Upper lobe of left lung (tissue), 6 donors: ENCODE measurements around the gene ALDH1A3. TPM values are rescaled to one million over a fixed set of nuclear protein-coding genes. Genes with fewer than 3 reads are reported as not detected.

ENCODE experiments used
- ATAC-seq, 2 donors: fragments of 200-7000 bp; cut with Tn5 transposase; one replicate each; pipeline ENCODE4 v1.9.1; 2022; ENCODE audit warnings: mild to moderate bottlenecking in 2 of 2, moderate library complexity in 2 of 2; ENCODE audit not compliant: low FRiP score in 2 of 2
- DNase-seq, 2 donors: peaks; one replicate each; pipeline ENCODE4 v3.0.0-alpha.2; 2019 to 2020
- H3K27ac ChIP-seq, 4 donors: fragments of 200-600 bp; sonication (generic); one replicate each; pipeline ENCODE4 v1.5.1; 2016 to 2019
- H3K27me3 ChIP-seq, 4 donors: fragments of 200-600 bp; sonication (generic); one replicate each; pipeline ENCODE4 v1.5.1; 2017 to 2019
- H3K36me3 ChIP-seq, 4 donors: fragments of 200-600 bp; sonication (generic); one replicate each; pipeline ENCODE4 v1.5.1; 2016 to 2019
- H3K4me1 ChIP-seq, 4 donors: fragments of 200-600 bp; sonication (generic); one replicate each; pipeline ENCODE4 v1.5.1; 2018 to 2019
- H3K4me3 ChIP-seq, 4 donors: fragments of 200-600 bp; sonication (generic); one replicate each; pipeline ENCODE4 v1.5.1; 2017 to 2019; ENCODE audit warnings: mild to moderate bottlenecking in 2 of 4, moderate library complexity in 1 of 4
- H3K9me3 ChIP-seq, 4 donors: fragments of 200-600 bp; sonication (generic); one replicate each; pipeline ENCODE4 v1.5.1; 2018 to 2019
- CTCF ChIP-seq, 6 experiments: fragments of 450-650 bp in 4 of 6; fragments of 200-600 bp in 2 of 6; sonication (generic) in 2 of 6; IDR thresholded peaks; one replicate each; pipeline ENCODE4 v1.5.1; 2016 to 2019; ENCODE audit warnings: antibody characterized with exemption in 6 of 6
- EP300 ChIP-seq, 4 donors: sonication (generic); formaldehyde crosslinking; IDR thresholded peaks; one replicate each; pipeline ENCODE4 v1.5.1; 2017; ENCODE audit warnings: antibody characterized with exemption in 4 of 4, control low read depth in 2 of 4
- POLR2A ChIP-seq, 4 donors: fragments of 450-650 bp; IDR thresholded peaks; one replicate each; pipeline ENCODE4 v1.5.1; 2016 to 2017; ENCODE audit warnings: antibody characterized with exemption in 4 of 4, mild to moderate bottlenecking in 2 of 4
- POLR2AphosphoS5 ChIP-seq, 2 donors: sonication (generic); formaldehyde crosslinking; IDR thresholded peaks; one replicate each; pipeline ENCODE4 v1.5.1; 2017; ENCODE audit warnings: antibody characterized with exemption in 2 of 2
- WGBS, 2 donors: methylation state at CpG; one replicate each; pipeline ENCODE4 v1.1.5; 2017 to 2018; 5-methylcytosine and 5-hydroxymethylcytosine counted together
- total RNA-seq, 6 donors: library from RNA; depleted of rRNA in 4 of 6; stranded (reverse); fragments of >200 nt in 4 of 6; gene quantifications; one replicate each; pipeline versions ENCODE4 v1.1.0 to v1.2.1, GENCODE V29; 2016 to 2021
- donor health status: DM: no; HTN: no; CAD: no; lungs with moderate emphysema.
- donor health status: DM: no; HTN: yes; CAD: no; lungs with severe emphysema.

The ALDH1A3 gene
- total RNA-seq, 6 donors from 2014 or later: 3.6 to 41.5 (median 14.1) TPM

- Histone ChIP-seq H3K9me3 (no peaks in the 10 kb centered on the region), H3K4me1 (no peaks in the 10 kb centered on the region), H3K4me3 (no peak overlapping the region), H3K27ac (no peak overlapping the region), H3K27me3 (no peaks in the 10 kb centered on the region), H3K36me3 (peaks cover 0 to 5% (median 0%) of the 10 kb centered on the region in 4 donors)
- no peak for DNase-seq
- no peak for ATAC-seq
- WGBS, 2 donors: 95 to 100% methylated on average over 4 of the region's 4 CpGs
- TF ChIP-seq POLR2A (IDR thresholded peaks at IDR 0.05) (no peak), CTCF (IDR thresholded peaks at IDR 0.05) (no peak), POLR2AphosphoS5 (IDR thresholded peaks at IDR 0.05) (no peak)
Measured at GRCh38 chr15:100930306-100930848, 50.7 kb downstream of the ALDH1A3 start.

GRCh38 chr15:100931143-100931890 lies 51.7 kb downstream of the ALDH1A3 start:
- Histone ChIP-seq H3K4me1 (no peaks in the 10 kb centered on the region), H3K27ac (no peak overlapping the region), H3K27me3 (no peaks in the 10 kb centered on the region), H3K9me3 (no peaks in the 10 kb centered on the region), H3K36me3 (peaks cover 0 to 5% (median 0%) of the 10 kb centered on the region in 4 donors), H3K4me3 (no peak overlapping the region)
- 82 to 88% methylated on average over 13 to 15 of the region's 15 CpGs for WGBS, 2 donors
- DNase-seq (no peak), ATAC-seq (no peak)
- TF ChIP-seq POLR2AphosphoS5 (IDR thresholded peaks at IDR 0.05): no peak
- no peak for TF ChIP-seq EP300 (IDR thresholded peaks at IDR 0.05)
- no peak for TF ChIP-seq CTCF (IDR thresholded peaks at IDR 0.05)
- TF ChIP-seq POLR2A (IDR thresholded peaks at IDR 0.05): no peak

- Histone ChIP-seq H3K4me1 (no peaks in the 10 kb centered on the region), H3K27me3 (no peaks in the 10 kb centered on the region), H3K36me3 (peaks cover 0 to 2% (median 0%) of the 10 kb centered on the region in 4 donors), H3K4me3 (no peak overlapping the region), H3K27ac (peak overlapping the region in 1 of 4 donors; percentile 11), H3K9me3 (no peaks in the 10 kb centered on the region)
- DNase-seq: no peak
- 63 to 67% methylated on average over 7 of the region's 7 CpGs for WGBS, 2 donors
- no peak for ATAC-seq
- no peak for TF ChIP-seq POLR2A (IDR thresholded peaks at IDR 0.05)
- no peak for TF ChIP-seq EP300 (IDR thresholded peaks at IDR 0.05)
- TF ChIP-seq POLR2AphosphoS5 (IDR thresholded peaks at IDR 0.05): no peak
- no peak for TF ChIP-seq CTCF (IDR thresholded peaks at IDR 0.05)
Measured at GRCh38 chr15:100932676-100933348, 53.2 kb downstream of the ALDH1A3 start.

GRCh38 chr15:100934166-100934565 lies 54.5 kb downstream of the ALDH1A3 start:
- ATAC-seq (no peak), DNase-seq (no peak)
- H3K4me3 ChIP-seq: no peak overlapping the region
- H3K27ac ChIP-seq: no peak overlapping the region
- no peaks in the 10 kb centered on the region for H3K4me1 ChIP-seq
- no peaks in the 10 kb centered on the region for H3K9me3 ChIP-seq
- no peaks in the 10 kb centered on the region for H3K27me3 ChIP-seq
- no peaks in the 10 kb centered on the region for H3K36me3 ChIP-seq
- TF ChIP-seq EP300 (IDR thresholded peaks at IDR 0.05) (no peak), POLR2A (IDR thresholded peaks at IDR 0.05) (no peak), CTCF (IDR thresholded peaks at IDR 0.05) (no peak), POLR2AphosphoS5 (IDR thresholded peaks at IDR 0.05) (no peak)
